NCI-H2081 treated with DMSO at 0.1 percent for 48 hours (cell line): ENCODE measurements around the gene MPV17L2.

ENCODE experiments used
- DNase-seq: peaks from one replicate; lab custom pipeline; 2025; lab: John Stamatoyannopoulos, UW

The MPV17L2 gene

GRCh38 chr19:18218600-18218999 is 25.6 kb downstream of the MPV17L2 start:
- DNase-seq: no peak

- no peak for DNase-seq
Observed at GRCh38 chr19:18219911-18220631, 27.1 kb downstream of the MPV17L2 start.

GRCh38 chr19:18220632-18221275 is 27.7 kb downstream of the MPV17L2 start:
- DNase-seq: no peak

- no peak for DNase-seq
Observed at GRCh38 chr19:18221815-18222725, 29.1 kb downstream of the MPV17L2 start.

GRCh38 chr19:18223860-18224524 is 31.0 kb downstream of the MPV17L2 start:
- DNase-seq: no peak

- DNase-seq: peak; percentile 92
Observed at GRCh38 chr19:18224525-18225354, 31.7 kb downstream of the MPV17L2 start.

- no peak for DNase-seq
Observed at GRCh38 chr19:18225355-18225701, 32.3 kb downstream of the MPV17L2 start.

GRCh38 chr19:18225702-18226468 is 32.9 kb downstream of the MPV17L2 start, which contains the start of gene PDE4C:
Gene PDE4C, minus strand, starts transcription at chr19:18226438. Its CDS starts 23 bp downstream, at chr19:18226415.
- no peak for DNase-seq

GRCh38 chr19:18226956-18227780 is 34.1 kb downstream of the MPV17L2 start:
- DNase-seq: no peak

- no peak for DNase-seq
Observed at GRCh38 chr19:18227781-18228271, 34.8 kb downstream of the MPV17L2 start.

GRCh38 chr19:18229474-18229873 is 36.5 kb downstream of the MPV17L2 start:
- no peak for DNase-seq

- no peak for DNase-seq
Observed at GRCh38 chr19:18229915-18230314, 36.9 kb downstream of the MPV17L2 start.

- no peak for DNase-seq
Observed at GRCh38 chr19:18230941-18231734, 38.1 kb downstream of the MPV17L2 start.

- no peak for DNase-seq
Observed at GRCh38 chr19:18231775-18232174, 38.8 kb downstream of the MPV17L2 start.

GRCh38 chr19:18232540-18233223 is 39.7 kb downstream of the MPV17L2 start:
- DNase-seq: no peak

- DNase-seq: no peak
Observed at GRCh38 chr19:18233224-18233825, 40.3 kb downstream of the MPV17L2 start.

- DNase-seq: no peak
Observed at GRCh38 chr19:18234194-18234593, 41.2 kb downstream of the MPV17L2 start.
